SU-DHL-6 (cell line): Measurements from ENCODE around the gene GART.

Experiments used
- CTCF ChIP-seq: fragments of 200-600 bp; sonication (generic); IDR thresholded peaks from one replicate; pipeline ENCODE4 v1.5.1; 2017; ENCODE audit warnings: antibody characterized with exemption, mild to moderate bottlenecking, low read length, moderate library complexity; ENCODE audit not compliant: insufficient read depth, poor library complexity, severe bottlenecking
- EZH2phosphoT487 ChIP-seq: fragments of 200-600 bp; sonication (generic), shearing (Covaris generic); conservative IDR thresholded peaks from 2 replicates; pipeline ENCODE4 v1.6.1; 2018; ENCODE audit warnings: mild to moderate bottlenecking, antibody characterized with exemption, low read length, moderate library complexity, mixed read lengths

- TF ChIP-seq CTCF (no peak), EZH2phosphoT487 (no peak)
Measured at GRCh38 chr21:33480481-33481103, 61.3 kb downstream of the GART start.
